ENCODE results near the gene CEP112.

CEP112 gene

DNA sequence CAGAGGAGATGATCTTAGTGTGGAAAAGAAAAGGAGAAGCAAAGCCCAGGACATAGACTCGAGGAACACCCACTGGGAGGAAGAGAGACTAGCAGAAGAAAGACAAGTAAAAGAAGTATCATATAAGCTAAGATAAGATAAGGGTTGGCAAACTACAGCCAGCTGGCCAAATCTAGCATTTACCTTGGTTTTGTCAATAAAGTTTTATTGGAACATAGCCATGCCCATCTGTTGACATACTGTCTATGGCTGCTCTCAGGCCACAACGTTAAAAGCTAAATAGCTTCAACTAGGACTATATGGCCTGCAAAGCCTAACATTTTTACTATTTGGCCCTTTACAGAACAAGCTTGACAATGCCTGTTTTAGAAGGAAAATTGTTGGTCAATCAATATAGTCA, 464.1 kb downstream of the CEP112 start:
- Histone ChIP-seq H3K27me3 (ENCODE audit: control insufficient read depth in 1 of 2, insufficient read depth in 2 of 2, low read length in 2 of 2) (no peaks in the 10 kb centered on the region), H3K9ac (ENCODE audit: low read depth in 1 of 2, low read length in 2 of 2) (no peak overlapping the region), H3K4me3 (ENCODE audit: low read depth in 1 of 2, low read length in 2 of 2) (no peak overlapping the region), H3K4me1 (ENCODE audit: control insufficient read depth in 1 of 2, insufficient read depth in 2 of 2, low read length in 2 of 2) (peaks cover 0 to under 1% of the 10 kb centered on the region in 2 donors), H3K9me3 (ENCODE audit: control insufficient read depth in 1 of 2, low read length in 2 of 2) (no peaks in the 10 kb centered on the region), H3K27ac (ENCODE audit: low read depth, low read length) (no peak overlapping the region), H3K36me3 (ENCODE audit: control insufficient read depth in 1 of 2, insufficient read depth in 2 of 2, low read length in 2 of 2) (no peaks in the 10 kb centered on the region)

GRCh38 chr17:65727246-65727645, 464.7 kb downstream of the CEP112 start:
- Histone ChIP-seq H3K4me1 (ENCODE audit: control insufficient read depth in 1 of 2, insufficient read depth in 2 of 2, low read length in 2 of 2) (no peaks in the 10 kb centered on the region), H3K27me3 (ENCODE audit: control insufficient read depth in 1 of 2, insufficient read depth in 2 of 2, low read length in 2 of 2) (no peaks in the 10 kb centered on the region), H3K4me3 (ENCODE audit: low read depth in 1 of 2, low read length in 2 of 2) (no peak overlapping the region), H3K9ac (ENCODE audit: low read depth in 1 of 2, low read length in 2 of 2) (no peak overlapping the region), H3K36me3 (ENCODE audit: control insufficient read depth in 1 of 2, insufficient read depth in 2 of 2, low read length in 2 of 2) (no peaks in the 10 kb centered on the region), H3K9me3 (ENCODE audit: control insufficient read depth in 1 of 2, low read length in 2 of 2) (no peaks in the 10 kb centered on the region), H3K27ac (ENCODE audit: low read depth, low read length) (no peak overlapping the region)

- no peaks in the 10 kb centered on the region for H3K9me3 ChIP-seq (ENCODE audit: control insufficient read depth in 1 of 2, low read length in 2 of 2)
- H3K27ac ChIP-seq (ENCODE audit: low read depth, low read length): no peak overlapping the region
- no peak overlapping the region for H3K4me3 ChIP-seq (ENCODE audit: low read depth in 1 of 2, low read length in 2 of 2)
- no peak overlapping the region for H3K9ac ChIP-seq (ENCODE audit: low read depth in 1 of 2, low read length in 2 of 2)
- H3K27me3 ChIP-seq (ENCODE audit: control insufficient read depth in 1 of 2, insufficient read depth in 2 of 2, low read length in 2 of 2): no peaks in the 10 kb centered on the region
- no peaks in the 10 kb centered on the region for H3K36me3 ChIP-seq (ENCODE audit: control insufficient read depth in 1 of 2, insufficient read depth in 2 of 2, low read length in 2 of 2)
- H3K4me1 ChIP-seq (ENCODE audit: control insufficient read depth in 1 of 2, insufficient read depth in 2 of 2, low read length in 2 of 2): no peaks in the 10 kb centered on the region
Observed at GRCh38 chr17:65723431-65724151, 468.3 kb downstream of the CEP112 start.

- Histone ChIP-seq H3K4me1 (ENCODE audit: control insufficient read depth in 1 of 2, insufficient read depth in 2 of 2, low read length in 2 of 2) (no peaks in the 10 kb centered on the region), H3K9me3 (ENCODE audit: control insufficient read depth in 1 of 2, low read length in 2 of 2) (no peaks in the 10 kb centered on the region), H3K9ac (ENCODE audit: low read depth in 1 of 2, low read length in 2 of 2) (no peak overlapping the region), H3K36me3 (ENCODE audit: control insufficient read depth in 1 of 2, insufficient read depth in 2 of 2, low read length in 2 of 2) (no peaks in the 10 kb centered on the region), H3K27me3 (ENCODE audit: control insufficient read depth in 1 of 2, insufficient read depth in 2 of 2, low read length in 2 of 2) (no peaks in the 10 kb centered on the region), H3K27ac (ENCODE audit: low read depth, low read length) (no peak overlapping the region), H3K4me3 (ENCODE audit: low read depth in 1 of 2, low read length in 2 of 2) (no peak overlapping the region)
Observed at GRCh38 chr17:65718601-65719000, 473.3 kb downstream of the CEP112 start.

- Histone ChIP-seq H3K27ac (ENCODE audit: low read depth, low read length) (no peak overlapping the region), H3K4me3 (ENCODE audit: low read depth in 1 of 2, low read length in 2 of 2) (peak overlapping the region; percentile 70), H3K9ac (ENCODE audit: low read depth in 1 of 2, low read length in 2 of 2) (no peak overlapping the region)
Observed at GRCh38 chr17:65712383-65713267, 479.3 kb downstream of the CEP112 start.

DNA sequence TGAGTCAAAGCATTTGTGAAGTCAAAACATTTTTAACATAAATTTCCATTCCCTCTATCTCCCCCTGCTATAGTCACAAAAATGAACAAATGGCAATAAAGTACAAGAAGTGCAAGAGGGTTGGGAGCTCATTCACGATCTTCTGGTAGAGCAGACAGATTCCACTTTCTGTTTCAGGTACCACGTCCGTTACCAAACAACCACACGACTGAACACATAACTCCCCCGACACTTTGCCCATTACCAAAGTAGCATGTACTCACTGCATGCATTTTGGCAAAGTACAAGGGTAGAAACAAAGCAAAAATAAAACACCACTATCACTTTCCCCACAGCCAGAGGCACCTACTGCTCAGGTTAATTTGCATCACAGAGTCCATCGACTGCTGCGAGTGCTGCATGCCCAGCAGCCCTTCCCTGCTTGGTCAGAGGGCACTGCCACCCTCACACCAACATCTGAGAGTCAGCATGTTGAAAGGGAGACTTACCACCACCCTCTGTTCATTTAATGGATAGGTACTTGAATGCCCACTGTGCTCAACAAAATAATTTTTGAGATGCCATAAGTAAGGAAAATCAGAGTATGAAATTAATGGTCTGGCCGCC, 480.2 kb downstream of the CEP112 start:
- no peak overlapping the region for H3K9ac ChIP-seq (ENCODE audit: low read depth in 1 of 2, low read length in 2 of 2)
- no peaks in the 10 kb centered on the region for H3K36me3 ChIP-seq (ENCODE audit: control insufficient read depth in 1 of 2, insufficient read depth in 2 of 2, low read length in 2 of 2)
- H3K4me3 ChIP-seq (ENCODE audit: low read depth in 1 of 2, low read length in 2 of 2): peak overlapping the region; percentile 70

More at GRCh38 chr17:65712383-65713267, 479.3 kb downstream of the CEP112 start:
- H3K27me3 ChIP-seq (ENCODE audit: control insufficient read depth in 1 of 2, insufficient read depth in 2 of 2, low read length in 2 of 2): no peaks in the 10 kb centered on the region
- no peaks in the 10 kb centered on the region for H3K9me3 ChIP-seq (ENCODE audit: control insufficient read depth in 1 of 2, low read length in 2 of 2)
- no peaks in the 10 kb centered on the region for H3K36me3 ChIP-seq (ENCODE audit: control insufficient read depth in 1 of 2, insufficient read depth in 2 of 2, low read length in 2 of 2)
- peaks cover 4 to 11% of the 10 kb centered on the region in 2 donors for H3K4me1 ChIP-seq (ENCODE audit: control insufficient read depth in 1 of 2, insufficient read depth in 2 of 2, low read length in 2 of 2)

DNA sequence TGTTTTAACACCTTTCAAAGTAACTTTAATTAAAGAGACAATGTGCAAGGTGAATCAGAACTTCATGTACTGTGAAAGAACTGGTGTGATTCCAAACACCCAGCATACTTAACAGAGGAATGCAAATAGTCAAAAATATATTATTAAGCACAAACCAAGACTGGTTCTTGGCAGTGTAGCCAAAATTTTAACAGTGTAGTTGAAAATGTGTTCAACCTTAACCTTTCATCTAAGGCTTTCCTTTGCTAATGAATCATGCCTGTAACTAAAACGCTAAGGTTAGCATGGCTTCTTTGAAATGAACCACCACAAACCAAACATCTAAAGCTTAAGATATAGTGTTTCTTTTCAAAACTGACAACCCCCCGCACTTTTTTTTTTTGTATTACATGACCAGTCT, 484.2 kb downstream of the CEP112 start:
- Histone ChIP-seq H3K36me3 (ENCODE audit: control insufficient read depth in 1 of 2, insufficient read depth in 2 of 2, low read length in 2 of 2) (no peaks in the 10 kb centered on the region), H3K9ac (ENCODE audit: low read depth in 1 of 2, low read length in 2 of 2) (no peak overlapping the region), H3K4me1 (ENCODE audit: control insufficient read depth in 1 of 2, insufficient read depth in 2 of 2, low read length in 2 of 2) (peaks cover 3 to 10% of the 10 kb centered on the region in 2 donors), H3K9me3 (ENCODE audit: control insufficient read depth in 1 of 2, low read length in 2 of 2) (no peaks in the 10 kb centered on the region), H3K27me3 (ENCODE audit: control insufficient read depth in 1 of 2, insufficient read depth in 2 of 2, low read length in 2 of 2) (no peaks in the 10 kb centered on the region), H3K27ac (ENCODE audit: low read depth, low read length) (no peak overlapping the region), H3K4me3 (ENCODE audit: low read depth in 1 of 2, low read length in 2 of 2) (no peak overlapping the region)

More for the DNA sequence above, 480.2 kb downstream of the CEP112 start:
- Histone ChIP-seq H3K4me1 (ENCODE audit: control insufficient read depth in 1 of 2, insufficient read depth in 2 of 2, low read length in 2 of 2) (peaks cover 4 to 11% of the 10 kb centered on the region in 2 donors), H3K9me3 (ENCODE audit: control insufficient read depth in 1 of 2, low read length in 2 of 2) (no peaks in the 10 kb centered on the region), H3K27me3 (ENCODE audit: control insufficient read depth in 1 of 2, insufficient read depth in 2 of 2, low read length in 2 of 2) (no peaks in the 10 kb centered on the region), H3K27ac (ENCODE audit: low read depth, low read length) (no peak overlapping the region)

- Histone ChIP-seq H3K36me3 (ENCODE audit: control insufficient read depth in 1 of 2, insufficient read depth in 2 of 2, low read length in 2 of 2) (no peaks in the 10 kb centered on the region), H3K9ac (ENCODE audit: low read depth in 1 of 2, low read length in 2 of 2) (no peak overlapping the region), H3K27me3 (ENCODE audit: control insufficient read depth in 1 of 2, insufficient read depth in 2 of 2, low read length in 2 of 2) (no peaks in the 10 kb centered on the region), H3K27ac (ENCODE audit: low read depth, low read length) (no peak overlapping the region), H3K9me3 (ENCODE audit: control insufficient read depth in 1 of 2, low read length in 2 of 2) (no peaks in the 10 kb centered on the region), H3K4me3 (ENCODE audit: low read depth in 1 of 2, low read length in 2 of 2) (no peak overlapping the region), H3K4me1 (ENCODE audit: control insufficient read depth in 1 of 2, insufficient read depth in 2 of 2, low read length in 2 of 2) (no peaks in the 10 kb centered on the region)
Observed at GRCh38 chr17:65704731-65705130, 487.2 kb downstream of the CEP112 start.

- no peak overlapping the region for H3K4me3 ChIP-seq (ENCODE audit: low read depth in 1 of 2, low read length in 2 of 2)
- no peaks in the 10 kb centered on the region for H3K27me3 ChIP-seq (ENCODE audit: control insufficient read depth in 1 of 2, insufficient read depth in 2 of 2, low read length in 2 of 2)
- H3K4me1 ChIP-seq (ENCODE audit: control insufficient read depth in 1 of 2, insufficient read depth in 2 of 2, low read length in 2 of 2): no peaks in the 10 kb centered on the region
- no peaks in the 10 kb centered on the region for H3K36me3 ChIP-seq (ENCODE audit: control insufficient read depth in 1 of 2, insufficient read depth in 2 of 2, low read length in 2 of 2)
- no peak overlapping the region for H3K27ac ChIP-seq (ENCODE audit: low read depth, low read length)
- no peak overlapping the region for H3K9ac ChIP-seq (ENCODE audit: low read depth in 1 of 2, low read length in 2 of 2)
- H3K9me3 ChIP-seq (ENCODE audit: control insufficient read depth in 1 of 2, low read length in 2 of 2): no peaks in the 10 kb centered on the region
Observed at GRCh38 chr17:65703891-65704290, 488.0 kb downstream of the CEP112 start.

DNA sequence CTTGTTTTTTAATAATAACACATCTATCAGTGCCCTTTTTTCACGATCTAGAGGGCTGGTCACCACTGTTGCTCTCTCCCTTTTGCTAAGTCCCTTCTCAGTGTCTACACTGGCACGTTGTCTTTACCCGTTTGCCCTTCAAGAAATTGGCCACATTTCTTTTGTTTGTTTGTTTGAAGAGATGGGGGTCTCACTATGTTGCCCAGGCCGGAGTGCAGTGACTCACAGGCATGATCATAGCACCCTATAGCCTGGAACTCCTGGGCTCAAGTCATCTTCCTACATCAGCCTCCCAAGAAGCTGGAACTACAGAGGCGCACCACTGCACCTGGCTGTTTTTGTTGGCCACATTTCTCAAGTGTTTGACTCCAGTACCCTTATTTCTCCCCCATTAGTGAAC, 492.5 kb downstream of the CEP112 start:
- Histone ChIP-seq H3K9ac (ENCODE audit: low read depth in 1 of 2, low read length in 2 of 2) (no peak overlapping the region), H3K27ac (ENCODE audit: low read depth, low read length) (no peak overlapping the region), H3K4me1 (ENCODE audit: control insufficient read depth in 1 of 2, insufficient read depth in 2 of 2, low read length in 2 of 2) (no peaks in the 10 kb centered on the region), H3K27me3 (ENCODE audit: control insufficient read depth in 1 of 2, insufficient read depth in 2 of 2, low read length in 2 of 2) (no peaks in the 10 kb centered on the region), H3K9me3 (ENCODE audit: control insufficient read depth in 1 of 2, low read length in 2 of 2) (no peaks in the 10 kb centered on the region), H3K4me3 (ENCODE audit: low read depth in 1 of 2, low read length in 2 of 2) (no peak overlapping the region), H3K36me3 (ENCODE audit: control insufficient read depth in 1 of 2, insufficient read depth in 2 of 2, low read length in 2 of 2) (no peaks in the 10 kb centered on the region)

All from duodenal mucosa (tissue), 2 donors.